HCT116 (cell line): ENCODE measurements around the gene DUS4L. TPM values are rescaled to one million over a fixed set of nuclear protein-coding genes. Genes with fewer than 3 reads are reported as not detected.

Experiments
- ATAC-seq: fragments of 200-7000 bp; cut with Tn5 transposase; 2 replicates; pipeline ENCODE4 v1.9.1; 2020; ENCODE audit warnings: mild to moderate bottlenecking, moderate library complexity
- BruUV-seq: library from RNA; stranded (reverse); fragments of 400-500 nt; replicated peaks from 2 replicates; lab custom pipeline; 2021; lab: Mats Ljungman, UMichigan
- CTCF ChIA-PET: fragments of 300-600 bp; sonication (Branson Sonifier 250); formaldehyde crosslinking; loops from one replicate; lab custom pipeline; 2021; ENCODE audit warnings: antibody characterized with exemption; lab: Charles Lee
- POLR2A ChIA-PET: fragments of 300-600, 350-600 bp; sonication (Branson Sonifier 250); formaldehyde crosslinking; loops from one replicate; lab custom pipeline; 2021; ENCODE audit warnings: antibody characterized with exemption; lab: Charles Lee
- RAD21 ChIA-PET, 2 experiments: fragments of 300-600 bp; sonication (Branson Sonifier 250); formaldehyde crosslinking; loops; one replicate each; lab custom pipeline; 2023; ENCODE audit warnings: low total read pairs in 2 of 2; ENCODE audit not compliant: uncharacterized antibody in 2 of 2, unreplicated experiment in 2 of 2, low non-redundant PET in 1 of 2; lab: Charles Lee
- DNase-seq: peaks from one replicate; pipeline ENCODE4 v3.0.0-alpha.2; 2010; ENCODE audit warnings: low read depth, low spot score
- H2AFZ ChIP-seq: fragments of 200-600 bp; shearing (Covaris generic), sonication (generic); 2 replicates; pipeline ENCODE4 v1.6.1; 2017; ENCODE audit warnings: low read depth, mixed run types, mixed read lengths, antibody characterized with exemption, low read length; ENCODE audit not compliant: poor library complexity, severe bottlenecking
- H3K27ac ChIP-seq: 2 replicates; pipeline ENCODE4 v1.5.1; 2012; ENCODE audit warnings: low read depth, low read length
- H3K27me3 ChIP-seq: fragments of 200-600 bp; sonication (generic); 2 replicates; pipeline ENCODE4 v1.6.1; 2016; ENCODE audit warnings: mixed run types, low read length, mixed read lengths; ENCODE audit not compliant: insufficient read depth
- H3K36me3 ChIP-seq, 2 experiments: fragments of 200-500 bp in 1 of 2; fragments of 200-600 bp in 1 of 2; sonication (Bioruptor generic) in 1 of 2; sonication (generic) in 1 of 2; 2 replicates each; pipeline versions ENCODE4 v1.5.1 to v1.6.1; 2014 to 2016; ENCODE audit warnings: low read length in 2 of 2, inconsistent platforms in 1 of 2, mixed read lengths in 1 of 2, mixed run types in 1 of 2; ENCODE audit not compliant: insufficient read depth in 2 of 2, control insufficient read depth in 1 of 2
- H3K4me1 ChIP-seq, 2 experiments: fragments of 200-600 bp in 1 of 2; sonication (generic) in 1 of 2; 2 replicates each; pipeline versions ENCODE4 v1.5.1 to v1.6.1; 2012 to 2017; ENCODE audit warnings: low read length in 2 of 2, inconsistent platforms in 1 of 2, mild to moderate bottlenecking in 1 of 2, mixed read lengths in 1 of 2, mixed run types in 1 of 2, moderate library complexity in 1 of 2; ENCODE audit not compliant: insufficient read depth in 2 of 2, control insufficient read depth in 1 of 2
- H3K4me2 ChIP-seq: fragments of 200-600 bp; sonication (generic); 2 replicates; pipeline ENCODE4 v1.6.1; 2017; ENCODE audit warnings: mixed run types, low read length, mixed read lengths
- H3K4me3 ChIP-seq, 2 experiments: fragments of 200-600 bp in 1 of 2; sonication (generic) in 1 of 2; replicated peaks in 1 of 2; 2 replicates each; pipeline ENCODE4 v1.5.1; 2011 to 2016; ENCODE audit warnings: low read length in 2 of 2, control low read depth in 1 of 2, low read depth in 1 of 2, mild to moderate bottlenecking in 1 of 2, mixed read lengths in 1 of 2, mixed run types in 1 of 2
- H3K79me2 ChIP-seq: fragments of 200-600 bp; sonication (generic); 2 replicates; pipeline ENCODE4 v1.6.1; 2017; ENCODE audit warnings: mild to moderate bottlenecking, mixed run types, low read length, moderate library complexity, mixed read lengths; ENCODE audit not compliant: insufficient read depth
- H3K9ac ChIP-seq: fragments of 200-600 bp; sonication (generic); 2 replicates; pipeline ENCODE4 v1.6.1; 2016; ENCODE audit warnings: low read length, mixed read lengths
- H3K9me2 ChIP-seq: fragments of 200-600 bp; sonication (generic), shearing (Covaris generic); 2 replicates; pipeline ENCODE4 v1.6.1; 2017; ENCODE audit warnings: mixed run types, mild to moderate bottlenecking, moderate library complexity; ENCODE audit not compliant: insufficient read depth
- H3K9me3 ChIP-seq, 2 experiments: fragments of 200-500 bp in 1 of 2; fragments of 200-600 bp in 1 of 2; sonication (Bioruptor generic) in 1 of 2; sonication (generic) in 1 of 2; 2 replicates each; pipeline ENCODE4 v1.6.1; 2014 to 2017; ENCODE audit warnings: low read length in 2 of 2, mixed read lengths in 2 of 2, inconsistent platforms in 1 of 2, low read depth in 1 of 2, mild to moderate bottlenecking in 1 of 2, mixed run types in 1 of 2, moderate library complexity in 1 of 2; ENCODE audit not compliant: control insufficient read depth in 1 of 2, insufficient read depth in 1 of 2
- H4K20me1 ChIP-seq: fragments of 200-600 bp; sonication (generic), shearing (Covaris generic); 2 replicates; pipeline ENCODE4 v1.6.1; 2017; ENCODE audit warnings: mixed run types, mild to moderate bottlenecking, moderate library complexity; ENCODE audit not compliant: insufficient read depth
- CBX3 ChIP-seq: IDR thresholded peaks from 2 replicates; pipeline ENCODE4 v1.6.1; 2012; ENCODE audit warnings: low read depth
- CEBPB ChIP-seq: IDR thresholded peaks from 2 replicates; pipeline ENCODE4 v1.6.1; 2012; ENCODE audit warnings: low read depth
- ELF1 ChIP-seq: IDR thresholded peaks from 2 replicates; pipeline ENCODE4 v1.6.1; 2012; ENCODE audit warnings: low read depth, borderline replicate concordance
- EZH2 ChIP-seq: fragments of 200-600 bp; sonication (generic); IDR thresholded peaks from 2 replicates; pipeline ENCODE4 v1.6.1; 2017; ENCODE audit warnings: antibody characterized with exemption, mixed run types
- FOSL1 ChIP-seq: IDR thresholded peaks from 2 replicates; pipeline ENCODE4 v1.6.1; 2012; ENCODE audit warnings: low read depth
- POLR2A ChIP-seq: IDR thresholded peaks from 2 replicates; pipeline ENCODE4 v1.7.0; 2011; ENCODE audit warnings: borderline replicate concordance; ENCODE audit not compliant: insufficient read depth, insufficient read length; ENCODE audit errors: extremely low read depth
- RAD21 ChIP-seq: IDR thresholded peaks from 2 replicates; pipeline ENCODE4 v1.6.1; 2012; ENCODE audit warnings: low read depth, mild to moderate bottlenecking
- SIN3A ChIP-seq: IDR thresholded peaks from 2 replicates; pipeline ENCODE4 v1.6.1; 2012; ENCODE audit warnings: low read depth
- SP1 ChIP-seq: IDR thresholded peaks from 2 replicates; pipeline ENCODE4 v1.6.1; 2012; ENCODE audit warnings: low read depth
- ZBTB33 ChIP-seq: IDR thresholded peaks from 2 replicates; pipeline ENCODE4 v1.6.1; 2011; ENCODE audit warnings: mild to moderate bottlenecking, low read length, moderate library complexity; ENCODE audit not compliant: insufficient replicate concordance; ENCODE audit errors: extremely low read depth
- ZNF274 ChIP-seq: fragments of 200-500 bp; sonication (Bioruptor generic); IDR thresholded peaks from 2 replicates; pipeline ENCODE4 v1.6.1; 2014; ENCODE audit warnings: mild to moderate bottlenecking, low read depth, low read length, inconsistent platforms
- intact Hi-C: fragments of 100-400 bp; cut with micrococcal nuclease; formaldehyde crosslinking; loops from 2 replicates; pipeline ENCODE4 v1.10.0; 2022
- total RNA-seq: library from RNA; stranded (reverse); gene quantifications from one replicate; pipeline ENCODE4 v1.2.1, GENCODE V29; 2021; ENCODE audit not compliant: unreplicated experiment
- TF ChIP-seq, protein P1 (sequence below): IDR thresholded peaks from 2 replicates; pipeline ENCODE4 v1.6.1; 2012

The DUS4L gene
- total RNA-seq, 1 experiment from 2014 or later: 12.6 TPM

- ChIA-PET POLR2A (no interaction called here), RAD21 (no interaction called here), CTCF (no interaction called here)
- DNase-seq: no peak
- H3K9me2 ChIP-seq: no peaks in the 10 kb centered on the region
- H4K20me1 ChIP-seq: no peaks in the 10 kb centered on the region
- no TSS peak for BruUV-seq
- no peak overlapping the region for H2AFZ ChIP-seq
- H3K9ac ChIP-seq: no peak overlapping the region
- H3K9me3 ChIP-seq: no peaks in the 10 kb centered on the region
- peaks cover 43% of the 10 kb centered on the region for H3K79me2 ChIP-seq
- ATAC-seq: no peak
- no peaks in the 10 kb centered on the region for H3K36me3 ChIP-seq
- peaks cover 8 to 23% of the 10 kb centered on the region in 2 experiments; a peak in 3 of 4 replicates for H3K4me1 ChIP-seq
- H3K27me3 ChIP-seq: no peaks in the 10 kb centered on the region
- H3K4me2 ChIP-seq: no peak overlapping the region
- no peak overlapping the region for H3K4me3 ChIP-seq
- TF ChIP-seq FOSL1 (no peak), POLR2A (no peak), CEBPB (no peak), ELF1 (no peak), ZBTB33 (no peak), RAD21 (no peak), SIN3A (no peak), SP1 (no peak), ZNF274 (no peak), CBX3 (no peak), EZH2 (no peak)
- TF ChIP-seq, protein P1, sequence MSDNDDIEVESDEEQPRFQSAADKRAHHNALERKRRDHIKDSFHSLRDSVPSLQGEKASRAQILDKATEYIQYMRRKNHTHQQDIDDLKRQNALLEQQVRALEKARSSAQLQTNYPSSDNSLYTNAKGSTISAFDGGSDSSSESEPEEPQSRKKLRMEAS: no peak
- H3K27ac ChIP-seq: no peak overlapping the region
- intact Hi-C loops: no loop called here
These were observed 2.8 kb upstream of the DUS4L start for GRCh38 chr7:107560898-107561516.
